ENCODE measurements around the gene SLC43A2.

DNA sequence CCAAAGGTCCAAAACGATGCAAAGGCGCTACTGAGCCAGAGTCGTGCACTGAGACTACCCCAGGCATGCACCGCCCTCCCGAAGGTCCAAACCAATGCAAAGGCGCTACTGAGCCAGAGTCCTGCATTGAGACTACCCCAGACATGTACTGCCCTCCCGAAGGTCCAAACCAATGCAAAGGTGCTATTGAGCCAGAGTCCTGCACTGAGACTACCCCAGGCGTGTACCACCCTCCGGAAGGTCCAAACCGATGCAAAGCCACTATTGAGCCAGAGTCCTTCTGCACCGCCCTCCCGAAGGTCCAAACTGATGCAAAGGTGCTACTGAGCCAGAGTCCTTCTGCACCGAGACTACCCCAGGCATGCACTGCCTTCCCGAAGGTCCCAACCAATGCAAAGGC, 27.1 kb downstream of the SLC43A2 start:
- TF ChIP-seq, protein P1, sequence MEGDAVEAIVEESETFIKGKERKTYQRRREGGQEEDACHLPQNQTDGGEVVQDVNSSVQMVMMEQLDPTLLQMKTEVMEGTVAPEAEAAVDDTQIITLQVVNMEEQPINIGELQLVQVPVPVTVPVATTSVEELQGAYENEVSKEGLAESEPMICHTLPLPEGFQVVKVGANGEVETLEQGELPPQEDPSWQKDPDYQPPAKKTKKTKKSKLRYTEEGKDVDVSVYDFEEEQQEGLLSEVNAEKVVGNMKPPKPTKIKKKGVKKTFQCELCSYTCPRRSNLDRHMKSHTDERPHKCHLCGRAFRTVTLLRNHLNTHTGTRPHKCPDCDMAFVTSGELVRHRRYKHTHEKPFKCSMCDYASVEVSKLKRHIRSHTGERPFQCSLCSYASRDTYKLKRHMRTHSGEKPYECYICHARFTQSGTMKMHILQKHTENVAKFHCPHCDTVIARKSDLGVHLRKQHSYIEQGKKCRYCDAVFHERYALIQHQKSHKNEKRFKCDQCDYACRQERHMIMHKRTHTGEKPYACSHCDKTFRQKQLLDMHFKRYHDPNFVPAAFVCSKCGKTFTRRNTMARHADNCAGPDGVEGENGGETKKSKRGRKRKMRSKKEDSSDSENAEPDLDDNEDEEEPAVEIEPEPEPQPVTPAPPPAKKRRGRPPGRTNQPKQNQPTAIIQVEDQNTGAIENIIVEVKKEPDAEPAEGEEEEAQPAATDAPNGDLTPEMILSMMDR (conservative IDR thresholded peaks at IDR 0.05), result no peak
- no peak for TF ChIP-seq EZH2 (IDR thresholded peaks at IDR 0.05; ENCODE audit: low read depth)

All from PC-9 (cell line).